ENCODE results near the gene WDR62.

WDR62 gene

DNA sequence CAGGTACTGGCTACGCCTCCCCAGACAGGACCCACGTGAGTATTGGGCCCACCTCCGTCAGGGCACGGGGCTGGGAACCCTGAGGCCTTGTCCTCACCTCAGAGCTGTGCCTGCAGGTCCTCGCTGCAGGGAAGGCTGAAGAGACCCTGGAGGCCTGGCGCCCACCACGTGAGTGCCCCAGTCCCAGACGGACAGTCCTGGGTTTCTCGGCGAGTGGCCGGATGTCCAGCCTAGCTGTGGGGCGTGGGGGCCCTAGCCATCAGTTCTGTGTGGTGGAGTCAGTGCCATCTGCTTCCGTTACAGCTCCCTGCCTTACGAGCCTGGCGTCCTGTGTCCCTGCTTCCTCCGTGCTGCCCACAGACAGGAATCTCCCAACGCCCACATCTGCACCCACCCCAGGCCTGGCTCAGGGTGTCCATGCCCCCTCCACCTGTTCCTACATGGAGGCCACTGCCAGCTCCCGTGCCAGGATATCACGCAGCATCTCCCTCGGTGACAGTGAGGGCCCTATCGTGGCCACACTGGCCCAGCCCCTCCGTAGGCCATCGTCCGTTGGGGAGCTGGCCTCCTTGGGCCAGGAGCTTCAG, 48.4 kb downstream of the WDR62 start:
- FAIRE-seq (no peak), DNase-seq (ENCODE audit: insufficient read length, low spot score) (no peak)
- TF ChIP-seq, protein P1, sequence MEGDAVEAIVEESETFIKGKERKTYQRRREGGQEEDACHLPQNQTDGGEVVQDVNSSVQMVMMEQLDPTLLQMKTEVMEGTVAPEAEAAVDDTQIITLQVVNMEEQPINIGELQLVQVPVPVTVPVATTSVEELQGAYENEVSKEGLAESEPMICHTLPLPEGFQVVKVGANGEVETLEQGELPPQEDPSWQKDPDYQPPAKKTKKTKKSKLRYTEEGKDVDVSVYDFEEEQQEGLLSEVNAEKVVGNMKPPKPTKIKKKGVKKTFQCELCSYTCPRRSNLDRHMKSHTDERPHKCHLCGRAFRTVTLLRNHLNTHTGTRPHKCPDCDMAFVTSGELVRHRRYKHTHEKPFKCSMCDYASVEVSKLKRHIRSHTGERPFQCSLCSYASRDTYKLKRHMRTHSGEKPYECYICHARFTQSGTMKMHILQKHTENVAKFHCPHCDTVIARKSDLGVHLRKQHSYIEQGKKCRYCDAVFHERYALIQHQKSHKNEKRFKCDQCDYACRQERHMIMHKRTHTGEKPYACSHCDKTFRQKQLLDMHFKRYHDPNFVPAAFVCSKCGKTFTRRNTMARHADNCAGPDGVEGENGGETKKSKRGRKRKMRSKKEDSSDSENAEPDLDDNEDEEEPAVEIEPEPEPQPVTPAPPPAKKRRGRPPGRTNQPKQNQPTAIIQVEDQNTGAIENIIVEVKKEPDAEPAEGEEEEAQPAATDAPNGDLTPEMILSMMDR (IDR thresholded peaks at IDR 0.05; ENCODE audit: insufficient read depth, missing control alignments), result no peak

DNA sequence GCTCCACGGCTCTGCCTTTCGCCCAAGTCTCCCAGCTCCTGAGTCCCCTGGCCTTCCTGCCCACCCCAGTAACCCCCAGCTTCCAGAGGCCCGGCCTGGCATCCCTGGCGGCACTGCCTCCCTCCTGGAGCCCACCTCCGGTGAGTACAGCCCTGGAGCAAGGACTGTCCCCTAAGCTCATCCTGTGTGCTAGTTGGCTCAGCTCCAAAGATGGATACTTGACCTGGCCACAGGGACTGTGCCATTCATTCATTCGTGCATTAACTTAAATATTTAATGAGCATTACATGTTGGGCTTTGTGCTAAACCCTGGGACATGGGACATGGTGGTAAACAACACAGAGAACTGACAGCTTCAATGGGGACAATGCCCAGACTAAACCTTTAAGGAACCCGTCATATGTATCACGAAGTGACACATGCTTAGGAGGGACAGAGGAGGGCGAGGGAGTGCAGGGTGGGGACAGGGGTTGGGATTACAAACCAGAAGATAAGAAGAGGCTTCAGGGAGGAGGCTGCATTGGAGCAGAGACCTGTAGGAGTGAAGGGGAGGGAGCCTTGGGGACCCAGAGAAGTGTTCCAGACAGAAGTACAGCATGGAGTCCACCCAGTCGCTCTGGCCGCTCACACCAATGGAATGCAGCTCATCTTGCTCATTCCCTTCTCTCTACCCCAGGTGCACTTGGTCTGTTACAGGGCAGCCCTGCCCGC, 49.3 kb downstream of the WDR62 start:
- no peak for DNase-seq (ENCODE audit: insufficient read length, low spot score)
- TF ChIP-seq, protein P1 (IDR thresholded peaks at IDR 0.05; ENCODE audit: insufficient read depth, missing control alignments), result no peak

DNA sequence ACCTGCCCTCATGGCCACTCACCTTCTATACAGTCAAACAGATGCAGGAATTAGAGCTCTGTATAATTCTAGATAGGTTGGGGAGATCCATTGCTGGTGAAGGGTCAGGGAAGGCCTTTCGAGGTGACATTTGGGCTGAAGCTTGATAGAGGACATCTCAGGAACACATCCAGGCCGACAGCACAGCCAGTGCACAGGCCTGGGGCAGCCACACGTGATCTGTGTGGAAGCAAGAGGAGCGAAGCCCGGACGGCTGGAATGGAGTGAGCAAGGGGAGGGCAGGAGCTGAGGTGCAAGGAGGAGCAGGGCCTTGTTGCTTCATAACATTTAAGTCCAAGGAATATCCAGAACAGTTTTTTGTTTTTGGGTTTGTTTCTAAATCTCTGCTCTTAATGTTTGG, 51.7 kb downstream of the WDR62 start:
- TF ChIP-seq, protein P1 (IDR thresholded peaks at IDR 0.05; ENCODE audit: insufficient read depth, missing control alignments), result no peak
- DNase-seq (ENCODE audit: insufficient read length, low spot score) (no peak), FAIRE-seq (no peak)

More for the DNA sequence above, 49.3 kb downstream of the WDR62 start:
- no peak for FAIRE-seq

DNA sequence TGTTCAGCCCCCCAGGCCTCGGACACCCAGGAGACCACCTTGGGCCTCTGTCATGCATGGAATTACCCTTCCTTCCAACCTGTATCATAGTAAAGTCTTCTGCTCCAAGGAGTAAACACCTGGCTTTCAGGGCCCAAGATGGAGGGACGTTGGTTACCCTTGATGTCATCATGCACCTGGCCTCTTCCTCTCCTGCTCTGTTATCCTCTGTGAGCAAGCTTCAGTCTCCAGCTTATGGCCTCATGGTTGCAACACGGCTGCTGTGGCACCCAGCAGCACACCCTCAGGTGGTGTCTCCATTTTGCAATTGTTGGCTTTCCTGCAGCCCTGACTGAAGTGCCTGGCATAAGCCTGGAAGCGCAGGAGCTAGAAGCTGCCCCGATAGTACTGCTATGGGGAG, 52.3 kb downstream of the WDR62 start:
- TF ChIP-seq, protein P1 (IDR thresholded peaks at IDR 0.05; ENCODE audit: insufficient read depth, missing control alignments), result no peak
- no peak for DNase-seq (ENCODE audit: insufficient read length, low spot score)
- FAIRE-seq, result no peak

DNA sequence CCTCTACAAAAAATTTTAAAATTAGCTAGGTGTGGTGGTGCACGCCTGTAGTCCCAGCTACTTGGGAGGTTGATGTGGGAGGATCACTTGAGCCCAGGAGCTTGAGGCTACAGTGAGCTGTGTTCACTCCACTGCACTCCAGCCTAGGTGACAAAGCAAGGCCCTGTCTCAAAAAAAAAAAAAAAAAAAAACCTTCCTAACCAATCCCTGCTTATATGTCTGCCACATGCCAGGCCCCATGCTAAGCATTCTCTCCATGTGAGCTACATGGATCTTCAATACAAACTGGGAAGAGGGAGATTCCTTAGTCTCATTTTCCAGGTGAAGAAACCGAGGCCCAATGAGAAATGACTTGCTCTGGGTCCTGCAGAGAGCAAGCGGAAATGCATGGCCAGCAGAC, 54.0 kb downstream of the WDR62 start:
- FAIRE-seq, result no peak
- TF ChIP-seq, protein P1 (IDR thresholded peaks at IDR 0.05; ENCODE audit: insufficient read depth, missing control alignments), result no peak
- DNase-seq (ENCODE audit: insufficient read length, low spot score), result no peak

DNA sequence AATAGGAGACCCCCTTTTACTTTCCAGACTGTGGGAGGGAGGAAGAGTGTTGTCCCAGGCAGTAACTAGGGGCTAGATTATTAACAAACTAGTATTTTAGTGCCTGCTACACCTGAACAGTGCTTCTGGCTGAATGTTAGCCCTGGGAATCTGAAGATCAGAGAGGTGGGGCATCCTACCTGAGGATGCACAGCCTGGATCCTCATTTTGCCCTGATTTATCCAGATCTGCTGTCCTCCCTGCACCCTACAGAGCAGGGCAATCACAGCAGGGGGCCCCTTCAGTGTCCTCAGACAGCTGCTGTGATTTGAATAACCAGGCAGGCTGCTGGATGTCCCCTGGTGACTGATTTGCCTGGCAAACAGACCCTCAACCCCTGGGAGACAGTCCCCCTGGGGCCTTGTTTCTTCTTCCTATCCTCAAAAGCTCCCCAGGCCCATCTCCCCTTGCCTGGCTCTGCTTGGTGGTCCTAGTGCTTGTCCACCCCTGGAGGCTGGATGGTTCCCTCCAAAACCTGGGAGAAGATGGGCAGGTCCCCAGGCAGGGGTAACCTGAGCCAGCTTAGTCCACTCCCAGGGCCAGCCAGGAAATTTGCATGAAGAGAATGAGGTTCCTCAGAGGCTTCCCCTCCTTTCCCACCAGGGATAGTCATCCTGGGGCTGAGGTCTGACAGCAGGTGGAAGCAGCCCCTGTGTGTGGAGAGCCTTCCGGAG, 55.9 kb downstream of the WDR62 start, which contains the start of gene OVOL3:
Gene OVOL3 (plus strand): TSS at position 657 of the 713 bp plus-strand sequence. CDS start 60 bp downstream, outside the sequence.
- DNase-seq (ENCODE audit: insufficient read length, low spot score), result no peak
- TF ChIP-seq, protein P1 (IDR thresholded peaks at IDR 0.05; ENCODE audit: insufficient read depth, missing control alignments), result no peak
- no peak for FAIRE-seq

Measured in D721Med (cell line).